Measurements from ENCODE around the gene SNU13.

- TF ChIP-seq, protein P1, sequence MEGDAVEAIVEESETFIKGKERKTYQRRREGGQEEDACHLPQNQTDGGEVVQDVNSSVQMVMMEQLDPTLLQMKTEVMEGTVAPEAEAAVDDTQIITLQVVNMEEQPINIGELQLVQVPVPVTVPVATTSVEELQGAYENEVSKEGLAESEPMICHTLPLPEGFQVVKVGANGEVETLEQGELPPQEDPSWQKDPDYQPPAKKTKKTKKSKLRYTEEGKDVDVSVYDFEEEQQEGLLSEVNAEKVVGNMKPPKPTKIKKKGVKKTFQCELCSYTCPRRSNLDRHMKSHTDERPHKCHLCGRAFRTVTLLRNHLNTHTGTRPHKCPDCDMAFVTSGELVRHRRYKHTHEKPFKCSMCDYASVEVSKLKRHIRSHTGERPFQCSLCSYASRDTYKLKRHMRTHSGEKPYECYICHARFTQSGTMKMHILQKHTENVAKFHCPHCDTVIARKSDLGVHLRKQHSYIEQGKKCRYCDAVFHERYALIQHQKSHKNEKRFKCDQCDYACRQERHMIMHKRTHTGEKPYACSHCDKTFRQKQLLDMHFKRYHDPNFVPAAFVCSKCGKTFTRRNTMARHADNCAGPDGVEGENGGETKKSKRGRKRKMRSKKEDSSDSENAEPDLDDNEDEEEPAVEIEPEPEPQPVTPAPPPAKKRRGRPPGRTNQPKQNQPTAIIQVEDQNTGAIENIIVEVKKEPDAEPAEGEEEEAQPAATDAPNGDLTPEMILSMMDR (IDR thresholded peaks at IDR 0.05 in 4 of 5, conservative IDR thresholded peaks at IDR 0.05 in 1 of 5), result no peak
- TF ChIP-seq POLR2A (IDR thresholded peaks at IDR 0.05), result no peak
These were observed 31.0 kb downstream of the SNU13 start for GRCh38 chr22:41657709-41658108.

Measured in gastrocnemius medialis (tissue), 4 donors.